RPMI8226 (cell line): ENCODE measurements around the gene GNAS.
"Not testable (repeated sequence)": the region's sequence is repeated elsewhere in the genome, so short reads cannot be mapped to it uniquely, and the experiment has no call there.

Experiments used
- DNase-seq: peaks from one replicate; pipeline ENCODE4 v3.0.0-alpha.2; 2015

GNAS gene

DNA sequence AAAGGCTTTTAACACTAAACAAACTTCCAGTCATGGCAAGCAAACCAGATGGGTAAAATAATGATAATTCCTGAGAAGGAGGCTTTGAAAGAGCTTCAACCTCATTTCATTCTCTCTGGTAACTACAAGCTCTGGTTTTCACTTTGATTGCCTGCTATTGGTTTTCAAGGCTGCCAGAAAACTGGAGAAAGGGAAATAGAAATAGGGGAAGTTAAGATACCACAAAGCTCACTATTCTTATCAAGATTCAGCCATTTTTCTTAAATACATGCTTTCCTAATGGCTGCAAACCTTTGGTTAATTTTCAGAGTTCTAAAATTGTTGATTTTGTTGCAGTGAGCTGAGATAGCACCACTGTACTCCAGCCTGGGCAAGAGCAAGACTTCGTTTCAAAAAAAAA lies 86.0 kb downstream of the GNAS start:
- DNase-seq, result no peak

DNA sequence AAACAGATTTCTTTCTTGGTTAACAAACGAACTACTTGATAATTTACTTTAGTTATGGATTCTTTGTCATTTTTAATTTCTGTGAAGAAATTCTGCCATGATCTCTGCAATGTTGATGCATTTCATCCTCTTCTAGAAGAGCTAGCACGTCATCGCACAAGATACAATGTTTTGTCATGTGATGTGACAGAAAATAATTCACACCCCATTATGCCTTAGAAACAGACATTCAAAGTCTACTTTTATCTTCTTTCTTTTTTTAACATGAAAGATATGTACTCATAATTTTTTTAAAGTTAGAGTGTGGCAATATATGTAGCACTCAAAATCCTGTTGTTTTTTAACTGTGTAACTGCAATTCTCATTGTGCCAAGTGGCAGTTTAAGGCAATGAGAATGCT lies 89.0 kb downstream of the GNAS start:
- DNase-seq, result no peak

- DNase-seq, result no peak
These were observed 90.0 kb downstream of the GNAS start for GRCh38 chr20:58942549-58942948.

GRCh38 chr20:58944610-58945009 lies 92.1 kb downstream of the GNAS start:
- DNase-seq, result no peak

DNA sequence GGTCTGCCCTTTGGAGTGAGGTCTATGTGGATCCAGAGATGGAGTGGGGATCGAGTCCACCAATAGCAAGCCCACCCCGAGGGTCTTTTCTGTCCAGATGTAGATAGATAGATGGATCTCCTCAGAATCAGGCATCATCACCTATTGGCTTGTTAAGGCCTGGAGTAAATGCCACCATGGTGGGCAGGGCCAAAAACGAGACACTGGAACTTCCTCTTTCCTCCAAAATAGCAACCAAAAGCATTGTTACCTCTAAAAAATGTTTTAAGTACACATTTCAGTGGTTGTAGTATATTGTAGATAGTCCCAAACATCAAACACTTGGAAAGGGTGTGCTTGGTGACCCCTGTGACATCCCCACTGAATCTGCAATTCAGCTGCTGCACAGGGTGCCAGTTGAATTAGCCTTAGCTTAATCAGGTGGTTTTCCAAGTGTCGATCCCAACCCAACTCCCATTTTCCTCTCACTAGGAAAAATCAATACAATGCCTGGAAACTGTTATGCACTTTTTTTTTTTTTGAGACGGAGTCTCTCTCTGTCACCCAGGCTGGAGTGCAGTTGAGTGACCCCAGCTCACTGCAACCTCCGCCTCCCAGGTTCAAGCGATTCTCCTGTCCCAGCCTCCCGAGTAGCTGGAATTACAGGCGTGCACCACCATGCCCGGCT lies 93.6 kb downstream of the GNAS start:
- DNase-seq, result peak; percentile 38

GRCh38 chr20:58947797-58948388 lies 95.4 kb downstream of the GNAS start:
- not testable (repeated sequence) for DNase-seq

GRCh38 chr20:58950603-58951002 lies 98.1 kb downstream of the GNAS start:
- DNase-seq, result no peak

- no peak for DNase-seq
These were observed 100.5 kb downstream of the GNAS start for GRCh38 chr20:58953050-58953449.

- no peak for DNase-seq
These were observed 103.6 kb downstream of the GNAS start for GRCh38 chr20:58956078-58956477.

DNA sequence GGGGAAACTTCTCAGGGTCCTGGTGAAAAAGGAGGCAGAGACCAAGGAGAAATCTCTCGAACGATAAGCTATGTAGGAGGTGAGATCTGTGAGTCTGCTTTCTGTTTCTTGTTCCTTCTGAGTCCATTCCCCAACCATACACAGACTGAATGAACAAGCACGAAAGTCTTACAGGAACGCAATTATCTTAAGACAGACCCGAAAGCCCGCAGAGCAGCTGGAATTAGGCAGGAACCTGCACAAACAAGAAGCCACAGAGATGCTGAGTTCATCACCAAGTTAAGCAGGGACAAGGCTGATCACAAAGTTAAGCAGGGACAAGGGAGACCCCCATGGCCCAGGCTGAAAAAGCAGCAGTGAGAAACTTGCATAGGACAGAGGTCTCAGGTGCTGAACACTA lies 107.1 kb downstream of the GNAS start:
- no peak for DNase-seq
